HG03045 (cell line): ENCODE data around the gene HLA-DOA.

ENCODE experiments used
- ATAC-seq: cut with Tn5 transposase; IDR thresholded peaks from one replicate; pipeline ENCODE4 v1.9.1; 2021; ENCODE audit warnings: mild to moderate bottlenecking, moderate library complexity; ENCODE audit not compliant: unreplicated experiment

The HLA-DOA gene

GRCh38 chr6:32967151-32968091, 42.0 kb downstream of the HLA-DOA start:
- no peak for ATAC-seq

GRCh38 chr6:32964776-32965175, 44.6 kb downstream of the HLA-DOA start:
- no peak for ATAC-seq

- no peak for ATAC-seq
Observed at GRCh38 chr6:32963866-32964265, 45.5 kb downstream of the HLA-DOA start.

GRCh38 chr6:32962213-32962826, 47.1 kb downstream of the HLA-DOA start:
- no peak for ATAC-seq

GRCh38 chr6:32960563-32960962, 48.8 kb downstream of the HLA-DOA start:
- ATAC-seq = no peak

GRCh38 chr6:32956176-32956575, 53.2 kb downstream of the HLA-DOA start:
- ATAC-seq = no peak

- no peak for ATAC-seq
Observed at GRCh38 chr6:32954986-32955802, 54.2 kb downstream of the HLA-DOA start.

GRCh38 chr6:32954267-32954666, 55.1 kb downstream of the HLA-DOA start:
- ATAC-seq = no peak
